ENCODE results near the gene DOC2B. TPM values are rescaled to one million over a fixed set of nuclear protein-coding genes. Genes with fewer than 3 reads are reported as not detected.

The DOC2B gene
- total and polyA plus RNA-seq, 2 experiments from 2014 or later: 0.42 to 3.8 TPM

DNA sequence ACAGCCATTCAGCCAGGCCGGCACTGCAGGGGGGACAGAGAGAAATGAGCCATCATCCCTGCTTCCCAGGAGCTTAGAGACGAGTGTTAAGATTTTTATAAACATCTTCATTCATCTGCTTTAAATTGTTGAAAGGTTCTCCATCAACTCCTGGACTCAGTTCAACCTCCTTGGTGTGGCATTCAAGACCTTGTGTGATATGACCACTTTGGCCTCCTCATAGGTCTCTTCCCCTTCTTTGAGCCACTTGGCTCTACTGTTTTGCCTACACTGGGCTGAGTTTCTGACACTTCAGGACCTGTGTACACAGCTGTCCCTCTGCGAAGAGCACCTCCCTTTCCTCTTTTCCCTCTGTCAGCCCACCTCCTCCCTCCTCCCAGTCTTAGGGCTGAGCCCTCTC, 4.3 kb downstream of the DOC2B start (continued):
- TF ChIP-seq NANOG (IDR thresholded peaks at IDR 0.05; ENCODE audit: borderline replicate concordance): no peak
- TF ChIP-seq, protein P1, sequence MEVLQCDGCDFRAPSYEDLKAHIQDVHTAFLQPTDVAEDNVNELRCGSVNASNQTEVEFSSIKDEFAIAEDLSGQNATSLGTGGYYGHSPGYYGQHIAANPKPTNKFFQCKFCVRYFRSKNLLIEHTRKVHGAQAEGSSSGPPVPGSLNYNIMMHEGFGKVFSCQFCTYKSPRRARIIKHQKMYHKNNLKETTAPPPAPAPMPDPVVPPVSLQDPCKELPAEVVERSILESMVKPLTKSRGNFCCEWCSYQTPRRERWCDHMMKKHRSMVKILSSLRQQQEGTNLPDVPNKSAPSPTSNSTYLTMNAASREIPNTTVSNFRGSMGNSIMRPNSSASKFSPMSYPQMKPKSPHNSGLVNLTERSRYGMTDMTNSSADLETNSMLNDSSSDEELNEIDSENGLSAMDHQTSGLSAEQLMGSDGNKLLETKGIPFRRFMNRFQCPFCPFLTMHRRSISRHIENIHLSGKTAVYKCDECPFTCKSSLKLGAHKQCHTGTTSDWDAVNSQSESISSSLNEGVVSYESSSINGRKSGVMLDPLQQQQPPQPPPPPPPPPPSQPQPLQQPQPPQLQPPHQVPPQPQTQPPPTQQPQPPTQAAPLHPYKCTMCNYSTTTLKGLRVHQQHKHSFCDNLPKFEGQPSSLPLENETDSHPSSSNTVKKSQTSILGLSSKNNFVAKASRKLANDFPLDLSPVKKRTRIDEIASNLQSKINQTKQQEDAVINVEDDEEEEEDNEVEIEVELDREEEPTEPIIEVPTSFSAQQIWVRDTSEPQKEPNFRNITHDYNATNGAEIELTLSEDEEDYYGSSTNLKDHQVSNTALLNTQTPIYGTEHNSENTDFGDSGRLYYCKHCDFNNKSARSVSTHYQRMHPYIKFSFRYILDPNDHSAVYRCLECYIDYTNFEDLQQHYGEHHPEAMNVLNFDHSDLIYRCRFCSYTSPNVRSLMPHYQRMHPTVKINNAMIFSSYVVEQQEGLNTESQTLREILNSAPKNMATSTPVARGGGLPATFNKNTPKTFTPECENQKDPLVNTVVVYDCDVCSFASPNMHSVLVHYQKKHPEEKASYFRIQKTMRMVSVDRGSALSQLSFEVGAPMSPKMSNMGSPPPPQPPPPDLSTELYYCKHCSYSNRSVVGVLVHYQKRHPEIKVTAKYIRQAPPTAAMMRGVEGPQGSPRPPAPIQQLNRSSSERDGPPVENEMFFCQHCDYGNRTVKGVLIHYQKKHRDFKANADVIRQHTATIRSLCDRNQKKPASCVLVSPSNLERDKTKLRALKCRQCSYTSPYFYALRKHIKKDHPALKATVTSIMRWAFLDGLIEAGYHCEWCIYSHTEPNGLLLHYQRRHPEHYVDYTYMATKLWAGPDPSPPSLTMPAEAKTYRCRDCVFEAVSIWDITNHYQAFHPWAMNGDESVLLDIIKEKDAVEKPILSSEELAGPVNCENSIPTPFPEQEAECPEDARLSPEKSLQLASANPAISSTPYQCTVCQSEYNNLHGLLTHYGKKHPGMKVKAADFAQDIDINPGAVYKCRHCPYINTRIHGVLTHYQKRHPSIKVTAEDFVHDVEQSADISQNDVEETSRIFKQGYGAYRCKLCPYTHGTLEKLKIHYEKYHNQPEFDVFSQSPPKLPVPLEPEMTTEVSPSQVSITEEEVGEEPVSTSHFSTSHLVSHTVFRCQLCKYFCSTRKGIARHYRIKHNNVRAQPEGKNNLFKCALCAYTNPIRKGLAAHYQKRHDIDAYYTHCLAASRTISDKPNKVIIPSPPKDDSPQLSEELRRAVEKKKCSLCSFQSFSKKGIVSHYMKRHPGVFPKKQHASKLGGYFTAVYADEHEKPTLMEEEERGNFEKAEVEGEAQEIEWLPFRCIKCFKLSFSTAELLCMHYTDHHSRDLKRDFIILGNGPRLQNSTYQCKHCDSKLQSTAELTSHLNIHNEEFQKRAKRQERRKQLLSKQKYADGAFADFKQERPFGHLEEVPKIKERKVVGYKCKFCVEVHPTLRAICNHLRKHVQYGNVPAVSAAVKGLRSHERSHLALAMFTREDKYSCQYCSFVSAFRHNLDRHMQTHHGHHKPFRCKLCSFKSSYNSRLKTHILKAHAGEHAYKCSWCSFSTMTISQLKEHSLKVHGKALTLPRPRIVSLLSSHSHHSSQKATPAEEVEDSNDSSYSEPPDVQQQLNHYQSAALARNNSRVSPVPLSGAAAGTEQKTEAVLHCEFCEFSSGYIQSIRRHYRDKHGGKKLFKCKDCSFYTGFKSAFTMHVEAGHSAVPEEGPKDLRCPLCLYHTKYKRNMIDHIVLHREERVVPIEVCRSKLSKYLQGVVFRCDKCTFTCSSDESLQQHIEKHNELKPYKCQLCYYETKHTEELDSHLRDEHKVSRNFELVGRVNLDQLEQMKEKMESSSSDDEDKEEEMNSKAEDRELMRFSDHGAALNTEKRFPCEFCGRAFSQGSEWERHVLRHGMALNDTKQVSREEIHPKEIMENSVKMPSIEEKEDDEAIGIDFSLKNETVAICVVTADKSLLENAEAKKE (CRISPR knock-in tag; IDR thresholded peaks at IDR 0.05): no peak

DNA sequence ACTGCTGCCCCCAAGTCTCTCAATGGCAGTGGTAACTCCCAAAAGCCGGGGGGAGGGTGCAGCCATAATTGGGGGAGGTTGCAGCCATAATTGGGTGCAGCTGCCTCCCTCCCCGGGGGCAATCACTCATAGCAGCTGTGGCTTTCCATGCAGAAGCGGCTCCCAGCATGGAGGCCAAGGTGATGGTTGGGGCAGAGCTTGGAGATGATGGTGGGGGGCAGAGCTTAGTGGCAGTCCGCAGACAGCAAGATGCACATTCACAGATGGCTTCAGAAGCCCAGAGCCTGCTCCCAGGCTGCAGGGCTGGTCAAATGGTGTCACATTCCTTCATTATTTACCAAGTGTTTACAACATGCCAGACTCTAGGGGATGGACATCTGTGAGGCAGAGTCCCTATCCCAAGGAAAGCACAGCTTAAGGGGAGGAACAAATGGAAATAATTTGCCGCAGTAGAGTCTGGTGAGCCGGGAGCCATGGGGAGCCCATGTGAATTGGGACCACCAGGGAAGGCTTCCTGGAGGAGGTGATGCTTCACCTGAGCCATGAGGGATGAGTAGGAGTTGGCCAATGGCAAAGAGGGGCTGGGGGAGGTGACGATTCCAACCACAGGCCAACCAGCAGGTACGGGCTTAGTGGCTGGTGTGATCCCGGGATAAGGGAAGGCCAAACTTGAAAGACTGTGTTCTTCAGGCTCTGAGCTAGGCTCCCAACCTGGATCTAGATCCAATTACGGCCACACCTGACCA, 8.1 kb downstream of the DOC2B start:
- Histone ChIP-seq H3K27ac (ENCODE audit: low read depth) (no peak overlapping the region), H3K36me3 (ENCODE audit: insufficient read depth) (no peaks in the 10 kb centered on the region), H3K9me2 (ENCODE audit: insufficient read depth) (no peaks in the 10 kb centered on the region), H3F3A (replicated peaks; ENCODE audit: low read depth) (no peaks in the 10 kb centered on the region), H3K4me1 (ENCODE audit: insufficient read depth) (no peaks in the 10 kb centered on the region), H2AFZ (no peak overlapping the region), H3K4me2 (no peak overlapping the region), H3K4me3 (no peak overlapping the region), H4K20me1 (replicated peaks; ENCODE audit: insufficient read depth) (no peaks in the 10 kb centered on the region), H3K79me2 (replicated peaks; ENCODE audit: insufficient read depth) (no peaks in the 10 kb centered on the region), H3K27me3 (ENCODE audit: insufficient read depth) (no peaks in the 10 kb centered on the region)
- no peaks in the 10 kb centered on the region for H3K4me1 Mint-ChIP-seq
- H3K27ac Mint-ChIP-seq: no peak overlapping the region
- ATAC-seq (no peak), DNase-seq (ENCODE audit: low spot score) (no peak)
- peaks cover 3% of the 10 kb centered on the region for H3K27me3 Mint-ChIP-seq (ENCODE audit: insufficient read depth, low read depth, poor library complexity)
- no peaks in the 10 kb centered on the region for H3K9me3 Mint-ChIP-seq
- no peak overlapping the region for H3K4me3 Mint-ChIP-seq
- H3K36me3 Mint-ChIP-seq (ENCODE audit: low read depth): no peaks in the 10 kb centered on the region
- TF ChIP-seq, protein P1 (CRISPR knock-in tag; IDR thresholded peaks at IDR 0.05): no peak
- TF ChIP-seq, protein P2, sequence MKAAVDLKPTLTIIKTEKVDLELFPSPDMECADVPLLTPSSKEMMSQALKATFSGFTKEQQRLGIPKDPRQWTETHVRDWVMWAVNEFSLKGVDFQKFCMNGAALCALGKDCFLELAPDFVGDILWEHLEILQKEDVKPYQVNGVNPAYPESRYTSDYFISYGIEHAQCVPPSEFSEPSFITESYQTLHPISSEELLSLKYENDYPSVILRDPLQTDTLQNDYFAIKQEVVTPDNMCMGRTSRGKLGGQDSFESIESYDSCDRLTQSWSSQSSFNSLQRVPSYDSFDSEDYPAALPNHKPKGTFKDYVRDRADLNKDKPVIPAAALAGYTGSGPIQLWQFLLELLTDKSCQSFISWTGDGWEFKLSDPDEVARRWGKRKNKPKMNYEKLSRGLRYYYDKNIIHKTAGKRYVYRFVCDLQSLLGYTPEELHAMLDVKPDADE (IDR thresholded peaks at IDR 0.05): no peak
- TF ChIP-seq STAT1 (IDR thresholded peaks at IDR 0.05; ENCODE audit: unreplicated experiment) (no peak), EZH2phosphoT487 (IDR thresholded peaks at IDR 0.05; ENCODE audit: unreplicated experiment) (no peak), ZNF114 (CRISPR knock-in tag; IDR thresholded peaks at IDR 0.05) (no peak), POLR2AphosphoS5 (IDR thresholded peaks at IDR 0.05; ENCODE audit: low read depth) (no peak), ZNF331 (CRISPR knock-in tag; IDR thresholded peaks at IDR 0.05; ENCODE audit: low read depth) (no peak)

All from GM23338 (cell line).